ENCODE data around the gene ABCE1.

DNA sequence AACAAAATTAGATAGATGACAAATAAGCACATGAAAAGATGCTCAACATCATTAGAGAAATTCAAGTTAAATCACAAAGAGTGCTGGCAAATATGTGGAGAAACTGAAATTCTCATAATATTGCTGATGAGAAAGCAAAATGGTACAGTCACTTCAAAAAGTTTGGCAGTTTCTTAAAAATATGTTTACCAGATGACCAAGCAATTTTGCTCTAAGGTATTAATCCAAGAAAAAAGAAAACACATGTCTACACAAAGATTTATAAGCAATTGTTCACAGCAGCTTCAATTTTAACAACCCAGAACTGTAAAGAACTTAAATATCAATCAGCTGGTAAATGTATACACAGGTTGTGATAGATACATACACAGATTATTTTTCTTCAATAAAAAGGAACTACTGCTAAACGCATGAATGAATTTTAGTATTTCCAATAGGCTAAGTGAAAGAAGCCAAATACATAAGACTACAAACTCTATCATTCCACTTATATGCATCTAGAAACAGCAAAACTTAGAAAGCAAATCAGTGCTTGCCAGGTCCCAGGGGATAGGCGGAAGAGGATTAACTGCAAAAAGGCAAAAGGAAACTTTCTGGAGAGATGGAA is 70.6 kb downstream of the ABCE1 start:
- TF ChIP-seq, protein P1, sequence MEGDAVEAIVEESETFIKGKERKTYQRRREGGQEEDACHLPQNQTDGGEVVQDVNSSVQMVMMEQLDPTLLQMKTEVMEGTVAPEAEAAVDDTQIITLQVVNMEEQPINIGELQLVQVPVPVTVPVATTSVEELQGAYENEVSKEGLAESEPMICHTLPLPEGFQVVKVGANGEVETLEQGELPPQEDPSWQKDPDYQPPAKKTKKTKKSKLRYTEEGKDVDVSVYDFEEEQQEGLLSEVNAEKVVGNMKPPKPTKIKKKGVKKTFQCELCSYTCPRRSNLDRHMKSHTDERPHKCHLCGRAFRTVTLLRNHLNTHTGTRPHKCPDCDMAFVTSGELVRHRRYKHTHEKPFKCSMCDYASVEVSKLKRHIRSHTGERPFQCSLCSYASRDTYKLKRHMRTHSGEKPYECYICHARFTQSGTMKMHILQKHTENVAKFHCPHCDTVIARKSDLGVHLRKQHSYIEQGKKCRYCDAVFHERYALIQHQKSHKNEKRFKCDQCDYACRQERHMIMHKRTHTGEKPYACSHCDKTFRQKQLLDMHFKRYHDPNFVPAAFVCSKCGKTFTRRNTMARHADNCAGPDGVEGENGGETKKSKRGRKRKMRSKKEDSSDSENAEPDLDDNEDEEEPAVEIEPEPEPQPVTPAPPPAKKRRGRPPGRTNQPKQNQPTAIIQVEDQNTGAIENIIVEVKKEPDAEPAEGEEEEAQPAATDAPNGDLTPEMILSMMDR (optimal IDR thresholded peaks at IDR 0.05 in 1 of 3, IDR thresholded peaks at IDR 0.05 in 1 of 3, conservative IDR thresholded peaks at IDR 0.05 in 1 of 3; ENCODE audit: extremely low read depth in 1 of 3, insufficient read depth in 2 of 3, low read length in 3 of 3) = no peak
- TF ChIP-seq EZH2 (IDR thresholded peaks at IDR 0.05; ENCODE audit: low read length) = no peak
